ENCODE results near the gene POLG. TPM values are rescaled to one million over a fixed set of nuclear protein-coding genes. Genes with fewer than 3 reads are reported as not detected.
A peak's percentile ranks its signal among the peaks of the same experiment; 100 is the strongest.

Gene POLG
- total RNA-seq, 4 donors from 2014 or later = 38.4 to 60.7 (median 52.9) TPM

- no peak overlapping the region for H3K27ac ChIP-seq
- H3K27me3 ChIP-seq = peaks cover 36 to 100% (median 56%) of the 10 kb centered on the region in 4 donors
- no peaks in the 10 kb centered on the region for H3K36me3 ChIP-seq
- peaks cover 10 to 49% (median 13%) of the 10 kb centered on the region in 3 donors for H3K4me1 ChIP-seq
- no peaks in the 10 kb centered on the region for H3K9me3 ChIP-seq
- H3K4me3 ChIP-seq = peak overlapping the region in 2 of 4 donors; percentile 48 to 67
- DNase-seq = no peak
- WGBS, 2 donors = 7 to 10% methylated on average over 3 to 7 of the region's 32 CpGs
- TF ChIP-seq POLR2A (IDR thresholded peaks at IDR 0.05) = no peak
- TF ChIP-seq CTCF (IDR thresholded peaks at IDR 0.05) = no peak
- intact Hi-C loops (cut with DNase I) = loop anchor here (2.0 kb wide), 1 partner anchor 71 kb away; no protein-coding TSS in a partner anchor
Observed at GRCh38 chr15:89359471-89360293, 25.1 kb upstream of the POLG start.

GRCh38 chr15:89358755-89359439 lies 24.3 kb upstream of the POLG start:
- Histone ChIP-seq H3K36me3 (no peaks in the 10 kb centered on the region), H3K27ac (no peak overlapping the region), H3K4me3 (peak overlapping the region; percentile 15 to 67 (median 44)), H3K27me3 (peaks cover 36 to 100% (median 52%) of the 10 kb centered on the region in 4 donors), H3K9me3 (no peaks in the 10 kb centered on the region), H3K4me1 (peaks cover 10 to 41% (median 13%) of the 10 kb centered on the region in 3 donors)
- TF ChIP-seq CTCF (IDR thresholded peaks at IDR 0.05) (peak; percentile 98 to 99 (median 99)), POLR2A (IDR thresholded peaks at IDR 0.05) (no peak)
- intact Hi-C loops (cut with DNase I) = loop anchor here (2.0 kb wide), 1 partner anchor 72 kb away; no protein-coding TSS in a partner anchor
- WGBS, 2 donors = no CpG with 5 or more reads among the region's 68 CpGs
- peak; percentile 11 for DNase-seq

- Histone ChIP-seq H3K9me3 (no peaks in the 10 kb centered on the region), H3K4me1 (peaks cover 10 to 39% (median 13%) of the 10 kb centered on the region in 3 donors), H3K36me3 (no peaks in the 10 kb centered on the region), H3K4me3 (peak overlapping the region; percentile 15 to 67 (median 44)), H3K27me3 (peaks cover 36 to 100% (median 48%) of the 10 kb centered on the region in 4 donors), H3K27ac (no peak overlapping the region)
- no peak for DNase-seq
- WGBS, 2 donors = 0 to 16% methylated on average over 1 to 4 of the region's 16 CpGs
- intact Hi-C loops (cut with DNase I) = loop anchor here (2.0 kb wide), 1 partner anchor 72 kb away; no protein-coding TSS in a partner anchor
- TF ChIP-seq POLR2A (IDR thresholded peaks at IDR 0.05) = no peak
- no peak for TF ChIP-seq CTCF (IDR thresholded peaks at IDR 0.05)
Observed at GRCh38 chr15:89358435-89358754, 23.8 kb upstream of the POLG start.

GRCh38 chr15:89356634-89357298 lies 22.1 kb upstream of the POLG start:
- H3K27me3 ChIP-seq = peaks cover 25 to 97% (median 35%) of the 10 kb centered on the region in 4 donors
- peak in 5 of 6 experiments; percentile 12 to 50 (median 17) for TF ChIP-seq CTCF (IDR thresholded peaks at IDR 0.05)
- TF ChIP-seq POLR2A (IDR thresholded peaks at IDR 0.05) = no peak
- H3K9me3 ChIP-seq = no peaks in the 10 kb centered on the region
- WGBS, 2 donors = 26 to 39% methylated on average over 11 to 13 of the region's 13 CpGs
- H3K27ac ChIP-seq = no peak overlapping the region
- intact Hi-C loops (cut with DNase I) = no loop called here
- no peaks in the 10 kb centered on the region for H3K36me3 ChIP-seq
- DNase-seq = no peak
- peaks cover 5 to 28% (median 7%) of the 10 kb centered on the region in 3 donors for H3K4me1 ChIP-seq
- no peak overlapping the region for H3K4me3 ChIP-seq

Measured in esophagus squamous epithelium (tissue), 5 donors.